GM19438 (cell line): ENCODE data around the gene CACUL1.
"Not testable (repeated sequence)": the region's sequence is repeated elsewhere in the genome, so short reads cannot be mapped to it uniquely, and the experiment has no call there.

Experiments
- ATAC-seq: cut with Tn5 transposase; IDR thresholded peaks from one replicate; pipeline ENCODE4 v1.9.1; 2021; ENCODE audit warnings: low read depth; ENCODE audit not compliant: unreplicated experiment

CACUL1 gene

GRCh38 chr10:118754556-118755423 lies at the start of gene CACUL1:
Gene CACUL1 (minus strand): TSS chr10:118754970. CDS start chr10:118754762, 208 bp downstream.
- peak; percentile 88 for ATAC-seq

DNA sequence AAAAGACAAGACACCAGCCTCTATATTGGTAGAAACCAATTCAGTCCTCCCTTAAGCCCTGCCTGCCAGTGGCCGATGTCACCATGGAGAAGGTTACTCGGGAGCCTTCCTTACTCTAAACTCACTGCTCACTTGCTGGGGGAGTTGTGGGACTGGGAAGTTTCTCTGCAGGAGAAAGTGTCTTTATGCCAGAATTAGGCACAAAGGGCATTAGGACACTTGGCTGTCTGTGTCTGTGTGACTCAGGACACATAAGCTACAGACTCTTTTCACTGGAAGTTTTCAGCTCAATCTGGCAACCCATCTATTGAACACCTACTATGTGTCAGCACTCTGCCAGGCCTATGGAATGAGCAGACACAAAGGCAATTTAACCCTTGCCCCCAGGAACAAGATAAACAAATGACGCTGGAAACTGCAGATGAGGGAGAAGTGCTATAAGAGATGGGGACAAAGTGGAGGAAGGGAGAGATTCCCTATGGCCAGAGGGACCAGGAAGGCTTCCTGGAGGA lies 49.5 kb upstream of the CACUL1 start:
- no peak for ATAC-seq

DNA sequence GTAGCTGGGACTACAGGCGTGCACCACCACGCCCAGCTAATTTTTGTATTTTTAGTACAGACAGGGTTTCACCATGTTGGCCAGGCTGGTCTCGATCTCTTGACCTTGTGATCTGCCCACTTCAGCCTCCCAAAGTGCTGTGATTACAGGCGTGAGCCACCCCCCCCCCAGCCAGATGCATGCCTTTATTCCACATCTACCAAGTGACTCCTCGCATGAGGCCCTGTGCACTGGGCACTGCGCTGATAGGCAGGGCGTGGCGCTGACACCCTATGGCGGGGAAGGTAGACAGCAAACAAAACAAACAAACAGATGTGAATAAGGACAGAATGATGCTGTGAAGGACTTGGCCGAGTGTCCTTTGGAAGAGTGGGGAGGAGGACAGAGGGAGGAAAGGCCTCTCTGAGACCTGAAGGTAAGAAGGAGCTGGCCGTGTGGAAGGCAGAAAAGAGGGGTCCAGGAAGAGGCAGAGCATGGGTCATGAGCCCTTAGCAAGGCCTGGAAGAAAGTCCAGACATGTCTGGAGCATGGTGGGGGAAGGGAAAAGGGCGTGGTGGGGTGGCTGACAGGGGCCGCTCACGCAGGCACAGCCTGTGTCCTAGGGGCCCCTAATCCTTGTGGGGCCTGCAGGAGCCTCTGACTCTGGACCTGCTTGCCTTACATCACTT lies 47.5 kb upstream of the CACUL1 start:
- ATAC-seq = no peak

DNA sequence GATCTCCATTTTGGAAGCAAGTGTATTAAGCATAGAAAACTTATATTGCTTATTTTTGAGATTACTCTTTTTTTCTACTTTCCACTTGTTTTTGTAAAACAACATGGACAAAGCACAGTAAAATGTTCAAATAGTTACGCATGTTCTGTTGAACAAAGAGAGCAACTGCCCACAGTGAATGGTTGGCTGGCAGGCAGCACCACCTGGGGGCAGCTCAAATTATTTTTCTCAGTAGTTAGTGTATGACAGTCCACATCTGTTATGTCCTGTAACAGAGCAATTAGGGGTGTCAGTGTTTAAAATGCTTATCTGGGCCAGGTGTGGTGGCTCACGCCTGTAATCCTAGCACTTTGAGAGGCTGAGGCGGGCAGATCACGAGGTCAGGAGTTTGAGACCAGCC lies 46.1 kb upstream of the CACUL1 start:
- ATAC-seq = no peak

GRCh38 chr10:118799777-118800176 lies 45.0 kb upstream of the CACUL1 start:
- no peak for ATAC-seq

DNA sequence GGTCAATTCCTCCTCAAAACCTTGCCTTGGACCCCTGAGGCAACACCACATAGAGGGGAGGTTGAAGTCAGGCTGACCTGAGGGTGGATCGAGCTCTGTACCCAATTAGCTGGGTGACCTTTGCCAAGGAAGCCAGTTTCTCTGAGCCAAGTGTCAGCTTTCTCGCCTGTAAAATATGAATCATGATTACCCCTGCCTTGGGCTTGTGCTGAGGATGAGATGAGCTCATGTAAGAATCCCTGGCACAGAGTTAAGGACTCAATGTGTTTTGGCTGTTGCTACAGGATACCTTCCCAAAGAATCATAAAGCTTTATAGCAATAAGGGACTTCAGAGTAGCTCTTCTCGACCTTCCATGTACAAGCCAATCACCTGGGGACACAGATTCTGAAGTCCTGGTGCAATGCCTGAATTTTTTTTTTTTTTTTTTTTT lies 43.5 kb upstream of the CACUL1 start:
- ATAC-seq = no peak

DNA sequence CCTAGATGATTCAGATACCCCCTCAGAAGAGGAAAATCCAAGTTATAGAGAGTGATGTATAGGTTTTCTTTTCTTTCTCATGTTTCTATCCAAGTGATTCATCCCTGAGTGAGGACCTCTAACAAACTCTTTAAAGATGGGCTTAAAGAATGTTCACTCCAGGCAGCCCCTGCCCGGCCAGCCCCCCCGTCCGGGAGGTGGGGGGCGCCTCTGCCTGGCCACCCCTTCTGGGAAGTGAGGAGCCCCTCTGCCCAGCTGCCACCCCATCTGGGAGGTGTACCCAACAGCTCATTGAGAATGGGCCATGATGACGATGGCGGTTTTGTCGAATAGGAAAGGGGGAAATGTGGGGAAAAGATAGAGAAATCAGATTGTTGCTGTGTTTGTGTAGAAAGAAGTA lies 40.2 kb upstream of the CACUL1 start:
- not testable (repeated sequence) for ATAC-seq

- ATAC-seq = no peak
Measured at GRCh38 chr10:118793545-118793944, 38.8 kb upstream of the CACUL1 start.

- no peak for ATAC-seq
Measured at GRCh38 chr10:118792526-118792925, 37.8 kb upstream of the CACUL1 start.

DNA sequence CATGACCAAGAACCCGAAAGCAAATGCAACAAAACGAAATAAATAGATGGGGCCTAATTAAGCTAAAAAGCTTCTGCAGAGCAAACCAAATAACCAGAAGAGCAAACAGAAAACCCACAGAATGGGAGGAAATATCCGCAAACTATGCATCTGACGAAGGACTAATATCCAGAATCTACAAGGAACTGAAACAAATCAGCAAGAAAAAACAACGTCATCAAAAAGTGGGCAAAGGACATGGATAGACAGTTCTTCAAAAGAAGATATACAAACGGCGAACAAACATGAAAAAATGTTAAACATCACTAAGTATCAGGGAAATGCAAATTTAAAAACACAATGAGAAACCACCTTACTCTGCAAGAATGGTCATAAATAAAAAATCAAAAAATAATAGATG lies 35.3 kb upstream of the CACUL1 start:
- ATAC-seq = no peak

DNA sequence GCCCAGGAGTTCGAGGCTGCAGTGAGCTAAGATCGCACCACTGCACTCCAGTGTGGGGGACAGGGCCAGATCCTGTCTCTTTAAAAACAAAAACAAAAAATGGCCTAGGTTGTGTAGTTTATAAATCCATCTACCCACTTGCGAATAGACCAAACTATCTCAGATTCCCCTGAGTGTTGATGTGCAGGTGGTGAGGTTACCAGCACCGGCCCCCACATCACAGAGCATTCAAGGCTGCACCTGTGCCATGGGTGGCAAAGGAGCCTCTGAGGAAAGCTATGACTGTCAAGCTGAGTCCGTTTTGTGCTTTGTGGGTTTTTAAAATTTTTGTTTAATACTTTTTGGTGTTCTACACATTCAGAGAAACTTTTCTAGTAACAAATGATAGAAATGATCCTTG lies 30.8 kb upstream of the CACUL1 start:
- no peak for ATAC-seq

GRCh38 chr10:118783776-118784545 lies 29.2 kb upstream of the CACUL1 start:
- no peak for ATAC-seq

GRCh38 chr10:118782916-118783465 lies 28.2 kb upstream of the CACUL1 start:
- not testable (repeated sequence) for ATAC-seq

- ATAC-seq = no peak
Measured at GRCh38 chr10:118781541-118781940, 26.8 kb upstream of the CACUL1 start.

GRCh38 chr10:118778727-118779126 lies 24.0 kb upstream of the CACUL1 start:
- no peak for ATAC-seq

DNA sequence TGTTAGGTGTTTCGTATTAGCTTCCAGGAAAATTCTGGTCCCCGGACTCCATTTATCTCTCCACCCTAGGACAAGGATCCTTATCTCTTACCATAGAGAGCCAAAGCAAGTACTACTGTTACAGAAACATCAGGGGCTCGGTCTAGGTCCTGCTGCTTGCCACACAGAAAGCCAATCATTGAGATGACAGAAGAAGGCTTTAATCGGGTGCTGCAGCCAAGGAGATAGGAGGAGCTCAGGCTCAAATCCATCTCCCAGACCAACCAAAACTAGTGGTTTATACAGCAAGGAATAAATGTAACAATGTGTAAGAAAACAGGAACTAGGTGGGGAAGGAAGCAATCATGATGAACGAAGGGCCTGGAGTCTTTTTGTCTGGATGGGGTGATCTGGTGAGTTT lies 22.2 kb upstream of the CACUL1 start:
- no peak for ATAC-seq

DNA sequence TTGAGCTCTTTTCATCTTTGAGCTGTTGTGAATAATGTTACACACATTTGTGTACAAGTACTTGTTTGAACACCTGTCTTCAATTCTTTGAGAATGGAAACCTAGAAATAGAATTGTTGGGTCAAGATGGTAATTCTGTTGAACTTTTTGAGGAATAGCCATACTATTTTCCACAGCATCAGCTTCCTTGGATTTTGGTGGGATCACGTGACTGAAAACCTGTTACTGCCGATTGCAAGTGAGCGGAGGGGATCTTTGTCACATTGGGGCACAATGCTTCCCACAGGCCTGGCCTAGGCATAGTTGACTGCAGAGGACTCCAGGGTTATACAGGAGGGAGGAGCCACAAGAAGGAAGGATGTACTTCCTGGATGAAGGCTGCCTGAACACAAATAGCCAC lies 21.3 kb upstream of the CACUL1 start:
- no peak for ATAC-seq

DNA sequence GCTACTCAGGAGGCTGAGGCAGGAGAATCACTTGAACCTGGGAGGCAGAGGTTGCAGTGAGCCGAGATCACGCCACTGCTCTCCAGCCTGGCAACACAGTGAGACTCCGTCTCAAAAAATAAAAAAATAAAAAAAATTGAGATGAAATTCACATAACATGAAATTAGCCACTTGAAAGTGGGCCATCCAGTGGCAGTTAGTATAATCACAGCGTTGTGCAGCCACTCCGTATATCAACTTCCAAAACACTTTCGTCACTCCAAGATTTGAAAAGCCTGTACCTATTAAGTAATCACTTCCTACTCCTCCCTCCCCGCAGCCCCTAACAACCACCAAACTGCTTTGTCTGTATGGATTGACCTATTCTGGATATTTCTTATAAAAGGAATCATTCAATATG lies 20.7 kb upstream of the CACUL1 start:
- ATAC-seq = no peak

GRCh38 chr10:118773041-118773440 lies 18.3 kb upstream of the CACUL1 start:
- ATAC-seq = no peak

GRCh38 chr10:118771976-118772375 lies 17.2 kb upstream of the CACUL1 start:
- ATAC-seq = no peak
